Measurements from ENCODE around the gene TRPT1. TPM values are rescaled to one million over a fixed set of nuclear protein-coding genes. Genes with fewer than 3 reads are reported as not detected.

The TRPT1 gene
- total RNA-seq, 1 experiment from 2014 or later = 26.3 TPM

DNA sequence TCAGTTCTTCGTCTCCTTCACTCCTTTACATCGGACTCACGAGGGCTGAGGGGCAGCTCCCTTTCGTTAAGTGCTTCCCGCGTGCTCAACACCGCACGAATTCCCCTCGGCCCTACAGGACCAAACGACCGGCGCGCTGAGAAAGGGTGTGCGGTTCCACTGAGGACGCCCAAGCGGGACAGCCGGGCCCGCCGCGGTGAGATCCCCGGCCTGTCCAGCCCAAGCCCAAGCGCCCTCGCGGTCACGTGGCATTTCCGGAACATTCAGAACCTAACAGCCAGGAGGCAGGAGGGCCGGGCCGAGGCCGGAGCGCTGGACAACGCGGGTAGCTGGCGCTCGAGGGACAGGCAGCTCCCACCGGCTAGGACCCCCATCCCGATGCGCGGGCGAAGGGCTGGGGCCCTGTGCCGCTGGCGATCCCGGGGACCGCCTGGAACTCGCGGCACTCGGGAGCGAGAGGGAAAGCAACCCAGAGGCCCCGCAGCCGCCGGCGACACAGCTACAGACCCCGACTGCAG, 40.8 kb downstream of the TRPT1 start:
- H3K27me3 ChIP-seq = no peaks in the 10 kb centered on the region
- DNase-seq = peak; percentile 85
- peak overlapping the region; percentile 80 for H3K4me3 ChIP-seq
- peaks cover 18% of the 10 kb centered on the region for H3K36me3 ChIP-seq
- no peaks in the 10 kb centered on the region for H3K9me3 ChIP-seq

DNA sequence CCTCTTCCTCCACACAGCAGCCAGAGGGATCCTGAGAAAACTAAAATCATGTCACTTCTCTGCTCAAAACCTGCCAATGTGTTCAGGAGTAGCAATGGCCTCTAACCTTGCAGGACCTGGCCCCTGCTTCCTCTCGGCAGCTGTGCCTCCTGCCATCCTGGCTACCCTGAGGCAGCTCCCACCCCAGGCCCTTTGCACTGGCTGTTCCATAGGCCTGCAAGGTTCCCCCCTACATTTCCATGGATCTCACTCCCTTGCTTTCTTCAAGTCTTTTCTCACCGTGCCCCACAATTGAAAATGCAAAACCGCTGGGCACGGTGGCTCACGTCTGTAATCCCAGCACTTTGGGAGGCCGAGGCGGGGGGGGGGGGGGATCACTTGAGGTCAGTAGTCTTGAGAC, 42.1 kb downstream of the TRPT1 start:
- DNase-seq = no peak
- no peaks in the 10 kb centered on the region for H3K9me3 ChIP-seq
- H3K27me3 ChIP-seq = no peaks in the 10 kb centered on the region
- H3K4me3 ChIP-seq = peak overlapping the region; percentile 9; the same call in 1 of the 2 replicates
- peaks cover 10% of the 10 kb centered on the region for H3K36me3 ChIP-seq

DNA sequence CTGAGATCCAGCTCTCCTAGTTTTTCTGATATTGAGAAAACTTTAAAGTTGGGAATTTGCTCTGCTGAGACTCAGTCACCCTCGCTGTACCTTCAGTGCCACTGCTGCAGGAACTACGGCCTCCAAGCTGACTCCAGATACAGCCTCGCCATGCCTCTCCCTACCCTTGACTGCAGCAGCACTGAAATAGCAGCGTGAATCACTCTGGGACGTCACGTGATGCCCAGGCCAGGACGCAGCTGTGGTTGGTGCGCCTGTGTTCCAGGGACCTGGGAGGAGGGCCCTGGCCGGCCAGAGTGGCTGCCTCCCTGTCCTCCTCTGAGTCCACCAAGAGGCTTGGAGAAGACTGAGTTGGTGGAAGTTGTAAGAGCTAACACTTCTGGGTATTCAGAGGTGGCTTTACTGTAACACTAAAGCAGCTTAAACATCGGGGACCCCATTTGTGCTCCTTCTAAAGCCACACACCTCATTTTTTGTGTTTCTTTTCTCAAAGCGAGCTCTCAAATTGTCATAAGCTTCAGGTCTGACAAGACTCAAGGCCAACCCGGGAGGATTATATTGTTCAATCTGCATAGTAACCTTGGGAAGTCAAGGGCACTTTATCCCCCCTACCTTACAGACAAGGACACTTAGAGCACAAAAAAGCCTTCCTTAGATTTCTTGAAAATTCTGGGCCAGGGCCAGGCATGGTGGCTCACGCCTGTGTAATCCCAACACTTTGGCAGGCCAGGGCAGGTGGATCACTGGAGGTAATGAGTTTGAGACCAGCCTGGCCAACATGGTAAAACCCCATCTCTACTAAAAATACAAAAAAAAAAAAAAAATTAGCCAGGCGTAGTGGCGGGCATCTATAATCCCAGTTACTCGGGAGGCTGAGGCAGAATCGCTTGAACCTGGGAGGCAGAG, 44.2 kb downstream of the TRPT1 start:
- Histone ChIP-seq H3K9me3 (no peaks in the 10 kb centered on the region), H3K4me3 (peak overlapping the region; percentile 9), H3K27me3 (no peaks in the 10 kb centered on the region), H3K36me3 (peaks cover 1% of the 10 kb centered on the region; the same call in 1 of the 2 replicates)
- DNase-seq = peak; percentile 94

DNA sequence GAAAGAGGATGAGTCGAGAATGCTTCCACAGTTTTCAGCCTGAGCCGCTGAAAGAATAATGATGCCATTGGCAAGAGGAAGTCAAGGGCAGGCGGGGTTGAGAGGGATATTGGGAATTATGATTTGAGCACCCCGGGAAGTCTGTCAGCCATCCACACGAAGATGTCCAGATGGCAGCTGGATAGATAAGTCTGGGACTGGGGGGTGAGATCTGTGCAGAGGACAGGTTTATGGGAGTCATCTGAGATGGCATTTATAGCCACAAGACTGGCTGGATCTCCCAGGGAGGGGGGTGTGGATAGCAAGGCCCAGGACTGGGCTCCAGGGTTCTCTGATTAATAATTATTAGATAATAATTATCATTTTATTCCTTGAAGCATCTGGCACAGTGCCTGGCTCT, 45.1 kb downstream of the TRPT1 start:
- Histone ChIP-seq H3K9me3 (no peaks in the 10 kb centered on the region), H3K36me3 (no peaks in the 10 kb centered on the region; the same call in 1 of the 2 replicates), H3K27me3 (no peaks in the 10 kb centered on the region), H3K4me3 (no peak overlapping the region)
- DNase-seq = no peak

DNA sequence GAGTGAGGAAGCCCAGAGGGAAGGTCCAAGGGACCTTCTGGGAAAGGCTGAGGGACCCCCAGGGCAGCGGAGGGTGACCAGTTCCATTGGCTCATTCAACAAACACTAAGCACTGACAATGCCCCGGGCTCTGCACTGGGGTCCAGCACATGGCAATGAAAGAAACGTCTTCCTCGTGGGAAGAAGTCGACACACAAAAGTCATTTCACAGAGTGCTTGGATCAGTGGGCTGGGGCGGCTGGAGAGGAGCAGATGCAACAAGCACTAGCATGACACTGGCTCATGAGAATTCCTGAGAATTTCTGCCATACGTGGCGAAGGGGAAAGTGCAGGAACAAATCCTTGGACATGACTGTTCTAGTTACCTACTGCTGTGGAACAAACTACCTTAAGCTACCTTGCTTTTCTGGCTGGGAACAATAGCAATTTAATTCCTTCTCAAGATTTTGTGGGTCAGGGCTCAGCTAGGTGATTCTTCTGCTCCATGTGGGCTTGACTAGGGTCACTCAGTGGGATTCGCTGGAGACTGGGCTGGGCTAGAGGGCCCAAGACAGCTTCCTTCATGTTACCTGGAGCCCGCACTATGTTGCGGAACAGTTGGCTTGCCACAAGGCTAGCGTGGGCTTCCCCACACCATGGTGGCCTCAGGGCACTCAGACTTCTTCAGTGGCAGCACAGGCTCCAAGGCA, 46.9 kb downstream of the TRPT1 start:
- Histone ChIP-seq H3K9me3 (no peaks in the 10 kb centered on the region; the same call in 1 of the 2 replicates), H3K27me3 (no peaks in the 10 kb centered on the region), H3K36me3 (no peaks in the 10 kb centered on the region), H3K4me3 (no peak overlapping the region)
- no peak for DNase-seq

DNA sequence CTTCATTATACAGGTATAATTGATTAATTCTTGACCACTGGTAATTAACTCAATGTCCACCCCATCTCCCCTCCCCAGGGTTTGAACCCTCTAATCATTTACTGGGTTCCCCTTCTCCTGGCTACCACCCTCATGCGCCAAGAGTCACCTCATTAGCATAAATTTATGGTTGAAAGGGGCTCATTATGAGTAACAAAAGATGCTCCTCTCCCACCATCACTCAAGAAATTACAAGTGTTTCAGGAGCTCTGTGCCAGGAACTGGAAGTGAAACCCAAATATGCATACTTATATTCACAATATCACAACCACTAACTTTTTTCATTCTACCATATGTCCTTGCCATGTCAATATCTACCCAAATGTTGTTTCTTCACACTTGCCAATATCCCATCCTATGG, 47.8 kb downstream of the TRPT1 start:
- H3K36me3 ChIP-seq = no peaks in the 10 kb centered on the region; the same call in 1 of the 2 replicates
- DNase-seq = no peak
- H3K9me3 ChIP-seq = peaks cover 4% of the 10 kb centered on the region
- no peaks in the 10 kb centered on the region for H3K27me3 ChIP-seq
- no peak overlapping the region for H3K4me3 ChIP-seq

DNA sequence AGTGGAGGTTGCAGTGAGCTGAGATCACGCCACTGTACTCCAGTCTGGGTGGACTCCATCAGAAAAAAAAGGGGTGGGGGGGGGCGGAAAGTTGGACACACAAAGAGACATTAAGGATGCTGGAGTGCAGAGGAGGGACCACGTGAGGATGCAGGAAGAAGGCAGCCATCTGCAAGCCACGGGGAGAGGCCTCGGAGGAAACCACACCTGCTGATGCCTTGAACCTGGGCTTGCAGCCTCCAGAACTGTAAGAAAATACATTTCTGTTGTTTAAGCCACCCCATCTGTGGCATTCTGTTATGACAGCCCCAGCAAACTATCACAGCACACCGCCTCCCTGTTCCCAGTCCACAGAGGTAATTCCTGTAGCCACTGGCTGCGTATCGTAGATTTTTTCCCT, 49.2 kb downstream of the TRPT1 start:
- H3K9me3 ChIP-seq = peaks cover 4% of the 10 kb centered on the region
- no peaks in the 10 kb centered on the region; the same call in 1 of the 2 replicates for H3K36me3 ChIP-seq
- DNase-seq = no peak
- H3K4me3 ChIP-seq = no peak overlapping the region
- H3K27me3 ChIP-seq = no peaks in the 10 kb centered on the region

Other genes with a start within 250 kb of the TRPT1 start
- 56.9 and 98.7 TPM in 2 replicates for gene OTUB1, start 239.7 kb downstream of the TRPT1 start, total RNA-seq (2014; rRNA removed; shearing (Covaris generic); ENCODE audit: low replicate concordance)
- 0.25 TPM in 1 of 2 replicates, not detected in the other for gene FLRT1, start 190.3 kb downstream of the TRPT1 start, total RNA-seq (2014; rRNA removed; shearing (Covaris generic); ENCODE audit: low replicate concordance)
- 14.1 and 44.1 TPM in 2 replicates for gene MACROD1, start 60.1 kb downstream of the TRPT1 start, total RNA-seq (2014; rRNA removed; shearing (Covaris generic); ENCODE audit: low replicate concordance)
- 254 and 287 TPM in 2 replicates for gene STIP1, start 40.0 kb downstream of the TRPT1 start, total RNA-seq (2014; rRNA removed; shearing (Covaris generic); ENCODE audit: low replicate concordance)
- not detected in 2 replicates for gene FERMT3, start 19.5 kb downstream of the TRPT1 start, total RNA-seq (2014; rRNA removed; shearing (Covaris generic); ENCODE audit: low replicate concordance)
- gene NUDT22, start 88 bp upstream of the TRPT1 start, total RNA-seq (2014; rRNA removed; shearing (Covaris generic); ENCODE audit: low replicate concordance) = 21.5 and 34.2 TPM in 2 replicates
- 1.6 and 3.5 TPM in 2 replicates for gene DNAJC4, start 4.4 kb upstream of the TRPT1 start, total RNA-seq (2014; rRNA removed; shearing (Covaris generic); ENCODE audit: low replicate concordance)
- gene VEGFB, start 8.4 kb upstream of the TRPT1 start, total RNA-seq (2014; rRNA removed; shearing (Covaris generic); ENCODE audit: low replicate concordance) = 9.3 and 19.0 TPM in 2 replicates
- gene FKBP2, start 14.9 kb upstream of the TRPT1 start, total RNA-seq (2014; rRNA removed; shearing (Covaris generic); ENCODE audit: low replicate concordance) = 22.8 and 50.8 TPM in 2 replicates
- 506 and 662 TPM in 2 replicates for gene PPP1R14B, start 20.8 kb upstream of the TRPT1 start, total RNA-seq (2014; rRNA removed; shearing (Covaris generic); ENCODE audit: low replicate concordance)
- gene PLCB3, start 25.3 kb upstream of the TRPT1 start, total RNA-seq (2014; rRNA removed; shearing (Covaris generic); ENCODE audit: low replicate concordance) = 24.8 and 37.4 TPM in 2 replicates
- 127 and 166 TPM in 2 replicates for gene BAD, start 58.5 kb upstream of the TRPT1 start, total RNA-seq (2014; rRNA removed; shearing (Covaris generic); ENCODE audit: low replicate concordance)
- gene GPR137, start 59.7 kb upstream of the TRPT1 start, total RNA-seq (2014; rRNA removed; shearing (Covaris generic); ENCODE audit: low replicate concordance) = 14.9 and 15.0 TPM in 2 replicates
- not detected in 2 replicates for gene KCNK4, start 65.1 kb upstream of the TRPT1 start, total RNA-seq (2014; rRNA removed; shearing (Covaris generic); ENCODE audit: low replicate concordance)
- gene CATSPERZ, start 74.2 kb upstream of the TRPT1 start, total RNA-seq (2014; rRNA removed; shearing (Covaris generic); ENCODE audit: low replicate concordance) = not detected in 2 replicates
- gene ESRRA, start 79.3 kb upstream of the TRPT1 start, total RNA-seq (2014; rRNA removed; shearing (Covaris generic); ENCODE audit: low replicate concordance) = 52.0 and 79.2 TPM in 2 replicates
- gene TRMT112, start 91.4 kb upstream of the TRPT1 start, total RNA-seq (2014; rRNA removed; shearing (Covaris generic); ENCODE audit: low replicate concordance) = 356 and 508 TPM in 2 replicates
- 291 and 333 TPM in 2 replicates for gene PRDX5, start 91.9 kb upstream of the TRPT1 start, total RNA-seq (2014; rRNA removed; shearing (Covaris generic); ENCODE audit: low replicate concordance)
- 1.8 and 3.0 TPM in 2 replicates for gene CCDC88B, start 114.0 kb upstream of the TRPT1 start, total RNA-seq (2014; rRNA removed; shearing (Covaris generic); ENCODE audit: low replicate concordance)
- gene RPS6KA4, start 133.0 kb upstream of the TRPT1 start, total RNA-seq (2014; rRNA removed; shearing (Covaris generic); ENCODE audit: low replicate concordance) = 73.7 and 94.2 TPM in 2 replicates

Data from MG63 (cell line).